Pancreas (tissue), 10 donors: ENCODE data around the gene ZNF735. TPM values are rescaled to one million over a fixed set of nuclear protein-coding genes. Genes with fewer than 3 reads are reported as not detected.
"Not testable (repeated sequence)": the region's sequence is repeated elsewhere in the genome, so short reads cannot be mapped to it uniquely, and the experiment has no call there.

Source experiments
- ATAC-seq, 4 donors: fragments of 200-7000 bp; cut with Tn5 transposase; one replicate each; pipeline versions ENCODE4 v1.8.0 to v1.9.1; 2020; ENCODE audit warnings: mild to moderate bottlenecking in 4 of 4, moderate library complexity in 4 of 4
- DNase-seq, 6 donors: peaks; one replicate each; pipeline ENCODE4 v3.0.0-alpha.2; 2020
- FAIRE-seq: peaks from 2 replicates; lab custom pipeline; 2012; peaks lifted over from hg19 to GRCh38; lab: Jason Lieb, UNC
- H3K27ac ChIP-seq, 4 donors: fragments of 200-600 bp; sonication (generic); 1 replicate in 3 of 4; 2 replicates in 1 of 4; pipeline versions ENCODE4 v1.5.0 to v1.8.0; 2020
- H3K27me3 ChIP-seq, 4 donors: fragments of 200-600 bp; one replicate each; pipeline ENCODE4 v1.8.0; 2021
- H3K36me3 ChIP-seq, 3 donors: fragments of 200-600 bp; sonication (generic) in 1 of 3; one replicate each; pipeline versions ENCODE4 v1.5.0 to v1.8.0; 2020 to 2021
- H3K4me1 ChIP-seq, 3 donors: fragments of 200-600 bp; one replicate each; pipeline ENCODE4 v1.8.0; 2021
- H3K4me3 ChIP-seq, 4 donors: fragments of 200-600 bp; sonication (generic) in 2 of 4; one replicate each; pipeline versions ENCODE4 v1.5.0 to v1.8.0; 2020 to 2021
- H3K9me3 ChIP-seq, 4 donors: fragments of 200-600 bp; one replicate each; pipeline ENCODE4 v1.8.0; 2021
- CTCF ChIP-seq, 4 donors: fragments of 200-600 bp; sonication (generic) in 3 of 4; IDR thresholded peaks; one replicate each; pipeline versions ENCODE4 v1.5.0 to v1.8.0; 2021; ENCODE audit warnings: antibody characterized with exemption in 4 of 4
- WGBS, 2 donors: extraction: QIAGEN DNeasy Blood & Tissue Kit; methylation state at CpG; one replicate each; pipeline ENCODE4 v1.1.7; 2013; 5-methylcytosine and 5-hydroxymethylcytosine counted together
- intact Hi-C, 3 donors: fragments of 100-400 bp; cut with DNase I; formaldehyde crosslinking; loops; one replicate each; pipeline versions ENCODE4 v1.11.1 to v1.14.2; 2022
- polyA plus RNA-seq, 2 donors: library from polyadenylated mRNA; stranded (reverse); fragments of 200-250 nt; gene quantifications; one replicate each; pipeline ENCODE4 v1.2.3, GENCODE V29; 2013
- total RNA-seq, 6 donors: library from RNA; stranded (reverse); fragmentation: NEBNext Ultra II Directional in 4 of 6; extraction: Animal tissue kit (Norgen Biotek cat#: 25700) in 4 of 6; gene quantifications; one replicate each; pipeline versions ENCODE4 v1.2.1 to v1.2.4, GENCODE V29; 2021 to 2023
- donor health status: healthy with polysubstance abuse.
- donor health status: DM: no; HTN: no; CAD: no; lungs with moderate emphysema.
- donor health status: DM: no; HTN: no; CAD: no.
- donor health status: control.
- donor health status: control.
- donor health status: Bipolar disorder and iron deficiency.
- donor health status: DM: yes; HTN: yes; CAD: no.
- donor health status: DM: no; HTN: no; CAD: no.
- donor health status: DM: no; HTN: no; CAD: no.
- donor health status: DM: yes; HTN: yes; CAD: no.

Gene ZNF735
- not detected for total RNA-seq
- polyA plus RNA-seq, result not detected

- intact Hi-C loops, result no loop called here
- no peak within 1 kb of the TSS for H3K4me3 ChIP-seq
- FAIRE-seq (no peak), DNase-seq (no peak), ATAC-seq (no peak)
- 71 to 75% methylated on average over 13 of the region's 13 CpGs for WGBS, 2 donors
- H3K4me1 ChIP-seq, result no peaks in the 10 kb centered on the region
- TF ChIP-seq CTCF (IDR thresholded peaks at IDR 0.05), result no peak
- no peak within 1 kb of the TSS for H3K27ac ChIP-seq
- no peaks in the 10 kb centered on the region for H3K9me3 ChIP-seq
- no peaks in the 10 kb centered on the region for H3K27me3 ChIP-seq
- no peaks in the 10 kb centered on the region for H3K36me3 ChIP-seq
These were observed at the start of gene ZNF735 for GRCh38 chr7:64206903-64207302. Gene ZNF735 (plus strand): TSS chr7:64207203. CDS start chr7:64207203, 0 bp downstream.

- H3K27ac ChIP-seq, H3K4me3 ChIP-seq, H3K27me3 ChIP-seq, H3K4me1 ChIP-seq, H3K36me3 ChIP-seq, FAIRE-seq, H3K9me3 ChIP-seq, ATAC-seq, DNase-seq: not testable (repeated sequence)
- 68 to 76% methylated on average over 2 of the region's 2 CpGs for WGBS, 2 donors
- intact Hi-C loops, result loop anchor here in 1 of 3 donors (5.0 kb wide), 1 partner anchor 451 kb away; no protein-coding TSS in a partner anchor
These were observed 36.0 kb upstream of the ZNF735 start for GRCh38 chr7:64170974-64171373.

GRCh38 chr7:64174328-64174727 lies 32.7 kb upstream of the ZNF735 start:
- no peaks in the 10 kb centered on the region for H3K36me3 ChIP-seq
- no peak for TF ChIP-seq CTCF (IDR thresholded peaks at IDR 0.05)
- no peaks in the 10 kb centered on the region for H3K27me3 ChIP-seq
- 54 to 69% methylated on average over 5 of the region's 5 CpGs for WGBS, 2 donors
- H3K4me3 ChIP-seq, result no peak overlapping the region
- no peak for DNase-seq
- H3K9me3 ChIP-seq, result no peaks in the 10 kb centered on the region
- FAIRE-seq, result no peak
- H3K27ac ChIP-seq, result no peak overlapping the region
- ATAC-seq, result no peak
- H3K4me1 ChIP-seq, result no peaks in the 10 kb centered on the region
- intact Hi-C loops, result loop anchor here in 1 of 3 donors (5.0 kb wide), 1 partner anchor 448 kb away; no protein-coding TSS in a partner anchor

GRCh38 chr7:64174941-64175340 lies 32.1 kb upstream of the ZNF735 start:
- H3K27me3 ChIP-seq, result no peaks in the 10 kb centered on the region
- no peaks in the 10 kb centered on the region for H3K9me3 ChIP-seq
- H3K36me3 ChIP-seq, result no peaks in the 10 kb centered on the region
- 13 to 15% methylated on average over 7 of the region's 7 CpGs for WGBS, 2 donors
- DNase-seq, result no peak
- TF ChIP-seq CTCF (IDR thresholded peaks at IDR 0.05), result no peak
- H3K4me3 ChIP-seq, result no peak overlapping the region
- no peak for FAIRE-seq
- no peak for ATAC-seq
- no peak overlapping the region for H3K27ac ChIP-seq
- intact Hi-C loops, result loop anchor here in 1 of 3 donors (5.0 kb wide), 1 partner anchor 447 kb away; no protein-coding TSS in a partner anchor
- H3K4me1 ChIP-seq, result no peaks in the 10 kb centered on the region

DNA sequence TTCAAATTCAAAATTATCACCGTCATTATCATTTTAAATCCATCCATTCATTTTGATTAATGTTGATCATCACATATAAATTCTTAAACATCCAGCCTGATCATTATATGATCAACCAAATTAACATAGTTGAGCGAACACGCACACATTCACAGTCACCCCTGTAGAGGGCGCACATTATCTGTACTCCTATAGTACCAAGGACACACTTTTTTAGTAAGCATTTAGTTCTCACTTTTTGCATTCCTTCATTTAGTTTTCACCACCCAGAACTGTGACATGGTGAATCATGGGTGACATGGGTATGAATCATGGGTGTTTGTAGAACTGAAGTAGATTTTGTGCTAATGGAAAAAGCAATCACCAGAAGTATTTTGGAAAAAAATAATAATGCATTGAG lies 26.0 kb upstream of the ZNF735 start:
- no peak for DNase-seq
- no peak for FAIRE-seq
- Histone ChIP-seq H3K9me3 (no peaks in the 10 kb centered on the region), H3K36me3 (no peaks in the 10 kb centered on the region), H3K27me3 (no peaks in the 10 kb centered on the region), H3K4me3 (no peak overlapping the region), H3K4me1 (no peaks in the 10 kb centered on the region), H3K27ac (no peak overlapping the region)
- TF ChIP-seq CTCF (IDR thresholded peaks at IDR 0.05), result no peak
- WGBS, 2 donors, result 37 to 39% methylated on average over 4 of the region's 4 CpGs
- no peak for ATAC-seq
- intact Hi-C loops, result loop anchor here in 1 of 3 donors (5.0 kb wide), 1 partner anchor 436 kb away; no protein-coding TSS in a partner anchor
